Endothelial cell of umbilical vein (primary cell): ENCODE results near the gene SPDEF.

Experiments used
- CTCF ChIP-seq, 2 donors: IDR thresholded peaks; 1 replicate in 1 of 2; 2 replicates in 1 of 2; pipeline ENCODE4 v1.5.1; 2011; ENCODE audit warnings: low read length in 2 of 2, mild to moderate bottlenecking in 2 of 2, moderate library complexity in 2 of 2, control low read depth in 1 of 2, inconsistent platforms in 1 of 2, low read depth in 1 of 2; ENCODE audit not compliant: insufficient read depth in 1 of 2; ENCODE audit errors: extremely low read depth in 1 of 2
- EZH2 ChIP-seq: IDR thresholded peaks from 2 replicates; pipeline ENCODE4 v1.6.1; 2012; ENCODE audit warnings: borderline replicate concordance, low read depth, mild to moderate bottlenecking, moderate library complexity, low read length, inconsistent platforms; ENCODE audit not compliant: severe bottlenecking
- FOS ChIP-seq: IDR thresholded peaks from 2 replicates; pipeline ENCODE4 v1.6.1; 2011; ENCODE audit warnings: mild to moderate bottlenecking, low read length, moderate library complexity, borderline replicate concordance; ENCODE audit not compliant: insufficient read depth
- GATA2 ChIP-seq: IDR thresholded peaks from 2 replicates; pipeline ENCODE4 v1.7.0; 2011; ENCODE audit warnings: low read depth, mild to moderate bottlenecking, moderate library complexity, mixed read lengths, low read length; ENCODE audit not compliant: insufficient read length, insufficient read depth
- JUN ChIP-seq: IDR thresholded peaks from 2 replicates; pipeline ENCODE4 v1.6.1; 2011; ENCODE audit warnings: borderline replicate concordance, low read depth; ENCODE audit not compliant: insufficient read length, insufficient read depth
- MAX ChIP-seq: IDR thresholded peaks from 2 replicates; pipeline ENCODE4 v1.6.1; 2011; ENCODE audit not compliant: insufficient read depth, insufficient read length
- MYC ChIP-seq: IDR thresholded peaks from one replicate; pipeline ENCODE4 v1.6.1; 2011; ENCODE audit warnings: mild to moderate bottlenecking, low read depth, low read length
- POLR2A ChIP-seq: IDR thresholded peaks from 2 replicates; pipeline ENCODE4 v1.6.1; 2012; ENCODE audit warnings: low read depth, mild to moderate bottlenecking, control low read depth, low read length
- POLR2AphosphoS5 ChIP-seq: IDR thresholded peaks from 2 replicates; pipeline ENCODE4 v1.6.1; 2012; ENCODE audit warnings: low read depth, mild to moderate bottlenecking, control low read depth, low read length, moderate library complexity; ENCODE audit not compliant: insufficient read depth

- TF ChIP-seq CTCF (IDR thresholded peaks at IDR 0.05; ENCODE audit: extremely low read depth in 1 of 2, insufficient read depth in 1 of 2, low read depth in 1 of 2, low read length in 2 of 2) (no peak), POLR2A (no peak), EZH2 (no peak), POLR2AphosphoS5 (no peak), GATA2 (no peak), MAX (no peak), MYC (no peak), JUN (no peak), FOS (no peak)
Observed at GRCh38 chr6:34509782-34510181, 46.3 kb downstream of the SPDEF start.
